GM19452 (cell line): ENCODE data around the gene KCNJ12.

Source experiments
- ATAC-seq: cut with Tn5 transposase; IDR thresholded peaks from one replicate; pipeline ENCODE4 v1.9.1; 2021; ENCODE audit not compliant: unreplicated experiment

Gene KCNJ12

DNA sequence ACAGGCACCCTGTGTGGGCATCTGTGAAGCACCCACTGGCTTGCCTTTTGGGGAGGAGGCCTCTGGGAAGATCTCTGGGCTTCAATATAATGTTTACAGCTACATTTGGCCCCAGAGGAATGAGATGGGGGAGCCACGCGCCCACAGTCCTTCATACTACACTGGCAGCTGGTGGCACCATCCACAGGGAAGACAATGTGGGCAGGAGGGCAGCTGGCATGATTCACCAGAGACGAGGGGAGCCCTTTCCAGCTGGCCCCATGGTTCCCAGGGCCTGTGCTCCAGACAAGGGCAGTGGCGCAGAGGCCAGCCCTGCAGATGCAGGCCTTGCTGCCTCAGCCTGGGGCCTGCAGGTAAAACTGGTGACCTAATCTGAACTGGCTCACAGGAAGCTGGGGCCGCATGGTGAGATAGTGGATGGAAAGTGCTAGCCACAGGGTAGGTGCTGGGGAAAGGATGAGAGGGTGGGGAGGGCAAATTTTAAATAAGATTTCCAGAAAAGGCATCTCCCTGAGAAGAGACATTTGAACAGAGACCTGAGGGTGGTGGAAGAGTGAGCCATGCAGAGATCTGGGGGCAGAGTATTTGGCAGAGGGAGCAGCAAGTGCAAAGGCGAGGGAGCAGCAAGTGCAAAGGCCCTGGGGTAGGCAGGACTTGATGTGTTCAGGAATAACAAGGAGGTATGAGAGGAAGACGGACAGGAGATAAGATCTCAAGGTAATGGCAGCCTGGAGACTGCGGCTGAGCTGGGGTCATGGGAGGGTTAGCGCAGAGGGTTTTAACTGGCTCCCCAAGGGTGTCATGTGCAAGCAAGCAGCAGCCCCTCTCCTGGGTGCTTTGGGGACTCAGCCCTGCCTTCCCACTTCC lies 12.1 kb upstream of the KCNJ12 start:
- ATAC-seq, result no peak

DNA sequence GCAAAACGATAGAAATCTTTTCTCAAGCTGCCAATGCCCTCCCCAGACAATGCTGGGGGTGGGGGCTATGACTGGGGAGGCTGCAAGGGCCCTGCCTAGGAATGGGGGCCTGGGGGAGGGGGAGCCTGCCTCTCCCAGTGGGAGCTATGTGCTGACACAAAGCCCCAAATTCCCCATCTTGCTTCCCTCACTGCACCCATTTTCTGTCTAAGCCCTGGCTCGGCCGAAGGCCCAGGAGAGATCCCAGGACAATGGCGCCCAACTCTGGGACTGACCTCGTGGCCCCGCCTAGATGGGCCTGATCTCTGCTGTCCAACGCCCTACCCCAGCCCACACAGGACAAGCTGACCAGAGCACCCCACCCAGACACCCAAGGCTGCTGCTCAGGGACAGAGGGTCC lies 11.1 kb upstream of the KCNJ12 start:
- no peak for ATAC-seq

DNA sequence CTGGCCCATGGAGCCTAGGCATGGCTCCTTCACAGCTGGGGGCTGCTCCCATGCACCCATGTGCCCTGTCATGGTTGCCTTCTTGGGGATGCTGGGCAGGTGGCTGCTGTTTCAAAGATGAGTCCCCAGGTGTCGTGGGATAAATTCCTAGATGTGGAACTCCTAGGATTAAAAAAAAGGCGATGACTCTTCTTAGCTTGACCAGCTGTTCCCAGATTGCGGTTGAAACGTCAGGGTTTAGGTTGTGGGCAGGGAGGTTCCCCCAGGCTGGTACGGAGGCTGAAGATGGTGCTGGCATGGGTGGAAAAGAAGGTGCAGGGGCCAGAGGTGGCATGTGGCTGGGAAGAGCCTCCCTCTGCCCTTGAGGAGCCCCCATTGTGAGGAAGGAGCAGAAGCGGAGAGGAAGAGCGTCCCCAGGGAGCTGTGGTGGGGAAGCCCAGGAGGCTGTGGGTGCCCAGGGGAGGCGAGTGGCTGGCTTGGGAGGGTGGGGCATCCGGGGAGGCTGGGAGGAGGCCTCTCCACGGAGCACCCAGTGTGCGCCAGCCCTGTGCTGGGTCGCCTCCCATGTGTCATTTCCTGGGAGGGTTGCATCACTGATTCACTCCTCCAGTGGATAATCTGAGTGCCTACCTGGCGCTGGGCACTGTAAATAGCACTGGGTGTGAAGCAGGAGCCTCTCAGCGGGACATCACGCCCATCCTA lies 7.5 kb upstream of the KCNJ12 start:
- ATAC-seq, result no peak

DNA sequence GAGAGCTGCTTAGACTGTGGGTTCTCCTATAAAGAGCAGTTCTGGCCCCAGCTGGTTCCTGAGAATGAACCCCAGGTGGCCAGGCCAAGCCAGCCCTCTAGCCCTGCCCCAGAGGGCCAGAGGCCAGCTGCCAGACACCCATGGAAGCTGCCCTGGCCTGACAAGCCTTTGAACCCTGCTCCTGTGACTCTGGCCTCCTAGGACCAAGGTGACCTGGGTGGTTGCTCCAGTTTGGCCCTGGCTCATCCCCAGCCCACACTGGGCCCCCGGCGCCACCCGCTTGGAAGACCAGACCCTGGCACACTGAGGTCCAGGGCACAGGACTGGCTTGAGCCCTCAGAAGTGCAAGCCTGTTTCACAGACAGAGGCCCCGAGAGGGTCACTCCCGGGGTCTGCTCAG lies 6.8 kb upstream of the KCNJ12 start:
- ATAC-seq, result no peak

DNA sequence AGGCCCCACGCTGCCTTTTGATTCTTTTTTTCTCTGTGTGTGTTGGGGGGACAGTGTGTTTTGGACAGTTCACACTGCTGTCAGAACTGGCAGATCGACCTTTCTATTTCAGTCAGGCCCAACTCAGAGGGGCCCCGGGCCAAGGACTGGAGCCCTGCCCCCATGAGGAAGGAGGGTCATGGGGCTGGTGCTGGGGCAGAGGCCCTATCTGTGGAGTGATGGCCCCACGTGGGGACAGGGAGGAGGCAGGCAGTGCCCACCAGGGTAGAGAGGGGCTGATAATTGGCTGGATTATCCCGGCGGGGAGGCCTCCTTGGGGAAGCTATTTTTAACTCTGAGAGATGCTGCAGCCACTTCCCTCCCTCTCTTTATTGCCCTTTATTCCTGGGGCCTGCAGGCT lies 5.7 kb upstream of the KCNJ12 start:
- ATAC-seq, result no peak

DNA sequence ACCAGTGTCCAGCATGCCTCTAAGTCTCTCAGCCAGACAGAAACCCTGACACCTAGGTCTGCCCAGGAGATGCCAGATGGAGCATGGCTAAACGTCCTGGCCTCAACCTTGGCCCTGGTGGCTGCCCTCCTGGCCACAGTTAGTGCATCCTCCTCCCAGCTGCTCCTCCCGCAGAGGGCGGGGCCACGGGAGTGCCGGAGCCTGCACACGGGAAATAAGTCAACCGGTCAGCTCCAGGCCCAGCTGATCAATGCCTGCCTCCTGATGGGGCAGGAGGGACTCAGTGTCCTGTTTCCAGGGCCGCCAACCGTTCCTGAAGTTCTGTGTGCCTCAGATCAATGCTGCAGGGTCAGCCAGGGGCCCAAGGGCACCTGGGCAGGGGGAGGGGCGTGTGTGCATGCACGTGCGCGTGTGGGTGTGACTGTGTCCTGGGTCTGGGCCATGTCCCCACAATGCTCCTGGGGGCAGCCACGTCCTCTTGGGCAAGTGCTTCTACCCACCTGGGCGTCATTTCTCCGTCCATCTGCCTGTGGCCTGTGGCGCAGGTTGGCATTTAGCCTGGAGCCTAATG lies 4.6 kb upstream of the KCNJ12 start:
- no peak for ATAC-seq

DNA sequence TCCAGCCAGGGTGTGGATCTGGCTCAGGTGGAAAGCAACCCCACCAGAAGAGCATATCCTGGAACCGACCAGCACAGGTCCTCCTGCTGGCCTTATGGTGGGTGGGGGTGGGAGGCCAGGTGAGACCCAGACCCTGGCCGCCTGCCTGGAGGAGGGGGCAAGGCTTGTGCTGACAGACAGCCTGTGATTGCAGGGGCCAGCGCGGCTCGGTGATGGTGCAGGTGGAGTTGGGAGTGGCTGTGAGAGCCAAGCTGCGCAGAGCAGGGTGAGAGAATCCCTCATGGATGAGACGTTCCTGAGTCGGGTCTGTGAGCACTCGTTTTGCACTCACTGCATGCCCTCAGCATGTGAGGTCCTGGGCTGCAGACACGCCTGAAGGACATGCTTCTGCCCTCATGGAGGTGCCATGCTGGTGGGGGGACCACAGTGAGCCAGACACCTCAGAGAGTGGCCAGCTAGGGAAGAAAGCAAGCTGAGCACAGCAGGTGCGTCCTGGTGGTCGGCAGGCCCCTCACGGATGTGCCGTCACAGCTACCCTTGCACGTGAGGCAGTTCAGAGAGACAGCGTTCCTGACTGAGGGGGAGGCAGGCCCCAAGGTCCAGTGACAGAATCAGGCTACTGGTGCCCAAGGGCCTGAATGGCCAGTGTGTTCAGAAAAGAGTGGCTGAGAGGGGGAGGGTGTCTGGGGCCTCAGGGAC lies 3.8 kb upstream of the KCNJ12 start:
- no peak for ATAC-seq

DNA sequence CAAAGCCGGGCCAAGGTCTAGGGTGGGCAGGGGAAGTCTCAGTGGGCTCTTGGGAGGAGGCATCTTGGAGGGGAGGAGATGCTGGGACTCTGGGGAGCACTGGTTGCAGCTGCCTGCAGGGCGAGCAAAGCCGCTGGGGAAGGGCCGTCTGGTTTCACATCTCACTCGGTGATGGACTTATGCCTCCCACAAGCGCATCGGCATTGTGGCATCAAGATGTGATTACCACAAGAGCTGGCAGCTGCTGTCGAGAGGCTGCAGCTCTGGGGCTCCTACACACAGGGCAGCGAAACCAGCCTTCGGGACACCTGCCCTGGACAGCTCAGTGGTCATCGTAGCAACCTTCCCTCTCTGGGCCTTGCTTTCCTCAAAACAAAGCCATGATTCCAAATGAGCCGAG lies 3.1 kb upstream of the KCNJ12 start:
- no peak for ATAC-seq

DNA sequence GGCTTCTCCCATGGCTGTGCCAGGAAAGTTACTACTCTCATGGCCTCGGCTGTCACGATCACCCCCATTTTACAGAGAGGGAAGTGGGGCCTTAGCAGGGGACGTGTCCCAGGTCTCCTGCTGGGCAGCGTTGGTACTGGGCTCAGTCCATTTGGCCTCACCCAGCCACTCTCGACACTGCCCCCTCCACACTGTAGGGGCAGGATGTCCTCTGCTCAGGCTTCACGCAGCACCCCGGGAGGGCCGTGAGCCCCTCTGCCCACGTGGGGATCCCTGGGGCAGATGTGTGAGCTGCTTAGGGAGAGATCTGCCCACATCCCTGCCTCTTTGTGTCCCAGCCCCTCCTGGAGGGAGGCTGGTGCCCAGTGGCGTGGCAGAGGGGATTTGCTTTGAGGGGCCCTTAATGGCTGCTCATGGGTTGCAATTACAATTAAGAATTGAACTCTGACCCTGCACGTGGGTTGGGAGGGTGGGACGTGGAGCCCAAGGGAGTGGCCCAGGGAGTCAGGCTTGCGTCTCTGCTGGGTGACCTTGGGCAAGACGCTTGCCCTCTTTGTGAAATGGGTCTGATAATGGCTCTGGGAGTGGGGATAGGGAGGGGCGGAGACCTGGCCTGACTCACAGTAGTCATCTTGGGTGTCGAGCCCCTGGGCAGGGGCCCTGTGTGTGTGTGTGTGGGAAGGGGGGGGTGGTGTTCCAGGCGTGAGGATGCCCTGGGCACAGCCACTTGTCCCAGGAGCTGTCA lies 2.3 kb upstream of the KCNJ12 start:
- no peak for ATAC-seq

DNA sequence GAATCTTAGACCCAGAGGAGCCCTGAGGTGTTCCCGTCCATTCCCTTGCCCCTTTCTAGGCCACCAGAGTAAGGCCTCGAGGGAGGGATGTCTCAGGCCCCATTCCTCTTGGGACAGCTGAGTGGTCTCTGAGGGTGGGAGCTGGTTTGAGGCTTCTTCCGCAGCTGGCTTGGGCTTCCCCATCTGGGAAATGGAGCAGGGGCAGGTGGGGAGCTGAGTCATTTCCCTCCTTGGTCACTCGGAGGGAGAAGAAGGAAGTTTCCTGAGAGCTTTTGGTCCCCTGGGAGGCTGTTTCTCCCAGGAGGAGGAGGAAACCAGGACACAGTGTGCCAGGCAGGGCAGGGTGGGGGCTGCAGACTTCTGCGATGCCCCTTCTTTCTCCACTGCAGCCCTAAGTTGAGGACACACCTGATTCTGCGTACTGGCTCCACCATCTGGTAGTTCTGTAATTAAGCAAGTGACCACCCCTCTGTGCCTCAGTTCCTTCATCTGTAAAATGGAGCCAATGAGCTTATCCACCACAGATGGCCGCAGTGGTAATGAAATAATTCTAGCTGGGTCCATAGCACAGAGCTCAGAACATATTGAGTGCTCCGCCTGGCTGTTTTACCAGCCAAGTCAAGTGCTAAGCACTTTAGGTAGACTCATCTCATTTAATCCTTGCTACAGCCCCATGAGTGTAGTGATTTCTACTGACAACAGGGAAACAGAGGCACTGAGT lies 1.6 kb upstream of the KCNJ12 start:
- ATAC-seq, result no peak

DNA sequence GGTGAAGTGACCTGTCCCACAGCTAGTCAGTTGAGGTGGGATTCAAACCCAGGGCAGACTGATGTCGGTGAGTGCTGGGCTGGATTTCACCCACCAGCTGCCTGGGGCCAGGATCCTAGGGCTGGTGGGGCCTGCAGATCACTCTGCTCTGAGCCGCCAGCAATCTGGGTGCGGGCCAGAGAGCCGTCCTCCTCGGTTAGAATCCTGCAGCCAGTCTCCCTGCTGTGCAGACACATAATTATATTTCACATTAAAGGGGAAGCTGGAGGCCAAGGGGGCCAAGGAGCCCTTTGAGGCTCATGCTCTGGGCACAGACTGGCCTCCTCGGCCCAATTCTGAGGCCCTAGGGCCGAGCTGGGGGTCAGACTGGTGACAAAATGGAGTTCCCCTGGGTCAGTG lies 996 bp upstream of the KCNJ12 start:
- no peak for ATAC-seq

DNA sequence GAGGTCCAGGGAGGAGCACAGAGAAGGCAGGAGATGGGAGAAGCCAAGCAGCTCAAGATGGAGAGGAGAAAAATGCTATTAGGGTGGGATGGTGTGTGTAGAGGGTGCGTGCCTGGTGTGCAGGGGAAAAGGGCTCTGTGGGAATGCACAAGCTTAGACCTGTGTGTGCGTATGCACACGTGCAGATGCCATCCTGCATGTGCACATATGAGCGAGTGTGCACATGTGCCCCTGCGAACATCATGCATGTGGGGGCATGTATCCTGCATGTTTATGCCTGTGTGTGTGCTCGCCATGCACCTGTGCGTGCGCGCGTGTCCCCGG lies 438 bp upstream of the KCNJ12 start:
- ATAC-seq, result no peak

DNA sequence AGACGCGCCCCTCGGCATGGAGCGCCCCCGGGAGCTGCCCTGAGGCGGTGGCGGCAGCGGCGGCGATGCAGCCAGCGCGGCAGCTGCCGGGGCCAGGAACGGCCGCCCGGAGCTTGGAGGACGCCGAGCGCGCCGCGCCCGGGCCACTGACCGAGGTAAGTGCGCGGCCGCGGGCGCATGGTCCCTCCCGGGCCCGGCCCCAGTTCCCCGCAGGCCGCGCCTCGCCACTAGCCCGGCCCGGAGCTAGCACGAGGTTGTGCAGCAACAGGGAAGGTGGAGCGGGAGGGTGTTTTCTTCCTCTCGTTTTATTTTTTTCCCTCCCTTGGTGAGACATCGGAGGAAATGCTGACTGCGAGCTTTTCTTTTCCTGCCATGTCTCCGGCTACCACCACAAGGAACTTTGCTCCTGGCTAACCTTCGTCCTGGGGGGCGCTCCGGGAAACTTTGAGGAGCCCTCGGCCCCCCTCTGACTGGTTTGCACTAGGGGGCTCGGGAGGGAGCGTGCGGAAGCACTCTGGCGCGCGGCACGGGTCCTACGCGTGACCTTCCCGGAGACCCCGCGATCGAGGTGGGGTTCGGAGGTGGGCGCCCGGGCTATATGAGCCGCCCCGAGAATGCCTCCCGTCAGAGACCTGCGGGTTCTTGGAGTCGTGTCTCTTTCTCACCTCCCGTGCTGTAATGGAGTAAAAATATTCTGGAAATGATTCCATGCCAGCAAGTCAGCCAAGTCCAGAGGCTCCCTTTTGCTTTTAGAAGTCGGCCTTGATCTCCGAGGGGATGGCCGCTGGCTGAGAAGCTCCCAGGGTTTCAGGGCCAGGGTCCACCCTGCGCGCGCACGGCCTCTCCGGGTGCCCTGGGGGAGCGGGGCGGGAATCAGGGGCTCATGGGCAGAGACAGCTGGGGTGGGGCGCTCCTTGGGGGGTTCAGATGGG lies 868 bp downstream of the KCNJ12 start:
- no peak for ATAC-seq

DNA sequence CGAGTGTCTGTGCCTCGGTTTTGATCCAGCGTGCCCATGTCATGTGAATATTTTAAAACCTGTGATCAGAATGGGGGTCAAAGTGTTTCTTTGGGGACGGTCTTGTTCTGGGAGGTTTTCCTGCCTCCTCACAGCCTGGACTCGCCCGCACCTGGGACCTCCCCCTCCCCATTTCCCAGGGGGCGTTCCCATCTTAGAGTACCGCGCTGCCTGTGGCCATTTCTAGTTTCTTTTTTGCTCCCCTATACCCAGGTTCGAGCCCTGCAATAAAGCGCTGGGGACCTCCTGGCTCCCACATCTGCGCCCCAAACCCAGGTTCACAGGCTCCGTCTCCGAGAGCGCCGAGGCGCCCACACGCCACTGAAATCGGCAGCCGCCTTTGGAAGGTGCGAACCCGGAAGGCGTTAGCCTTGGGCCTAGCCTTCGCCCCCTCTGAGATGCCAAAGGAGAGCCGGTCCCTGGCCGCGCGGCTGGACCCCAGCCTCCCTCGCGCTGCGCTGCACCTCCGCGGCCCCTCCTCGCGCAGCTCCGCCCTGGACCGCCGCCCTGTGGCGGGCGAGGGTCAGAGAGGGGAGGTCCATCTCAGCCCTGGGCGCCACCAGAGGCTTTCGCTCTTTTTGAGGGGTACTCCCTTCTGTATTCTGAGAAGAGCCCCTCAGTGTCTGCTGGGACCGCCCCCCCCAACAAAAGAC lies 1.7 kb downstream of the KCNJ12 start:
- ATAC-seq, result no peak

DNA sequence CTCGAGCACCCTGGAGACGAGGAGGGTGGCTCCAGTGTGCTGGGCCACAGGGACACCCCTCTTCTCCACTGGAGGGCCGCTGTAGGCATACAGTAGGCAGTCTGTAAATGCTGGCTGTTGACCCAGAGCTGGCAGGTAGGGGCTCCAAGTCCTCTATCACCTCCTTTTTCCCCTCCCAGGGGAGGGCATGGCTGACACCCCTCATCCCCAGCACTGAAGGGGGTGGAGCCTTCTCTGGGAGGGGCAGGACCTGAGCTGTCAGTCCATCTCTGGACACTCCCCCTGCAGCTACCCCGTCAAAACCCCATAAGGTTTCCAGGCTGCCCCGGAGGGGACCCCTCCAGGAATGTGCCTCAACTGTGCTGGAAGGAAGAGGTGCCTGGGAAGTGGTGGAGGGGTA lies 2.4 kb downstream of the KCNJ12 start:
- no peak for ATAC-seq

DNA sequence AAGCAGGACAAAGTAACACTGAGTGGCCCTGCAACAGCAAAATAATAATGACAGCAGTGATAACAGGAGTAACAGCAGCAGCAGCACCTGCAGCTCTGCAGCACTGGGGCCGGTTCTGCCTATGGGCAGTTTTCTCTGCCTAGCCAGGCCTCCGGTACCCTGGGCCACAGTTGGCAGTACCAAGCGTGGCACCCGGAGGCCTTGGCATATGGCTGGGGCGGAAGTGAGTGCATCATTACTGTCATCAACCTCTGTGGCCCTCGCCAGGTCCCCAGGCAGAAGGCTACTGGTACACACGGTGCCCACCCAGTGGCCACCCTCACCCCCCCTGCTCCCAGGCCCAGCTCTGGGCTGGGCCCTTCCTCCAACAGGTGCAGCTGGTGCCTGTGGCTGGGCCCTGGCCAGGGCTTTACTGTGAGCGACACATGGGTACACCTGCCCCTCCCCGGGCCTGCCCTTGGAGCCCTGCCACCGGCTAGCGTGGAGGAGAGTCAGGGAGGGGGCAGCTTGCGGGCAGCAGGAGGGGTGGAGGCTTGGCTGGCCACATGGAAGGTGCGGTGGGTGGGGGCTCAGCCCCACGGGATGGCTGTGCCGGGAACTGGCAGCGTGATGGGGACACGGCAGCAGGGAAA lies 3.0 kb downstream of the KCNJ12 start:
- ATAC-seq, result no peak

DNA sequence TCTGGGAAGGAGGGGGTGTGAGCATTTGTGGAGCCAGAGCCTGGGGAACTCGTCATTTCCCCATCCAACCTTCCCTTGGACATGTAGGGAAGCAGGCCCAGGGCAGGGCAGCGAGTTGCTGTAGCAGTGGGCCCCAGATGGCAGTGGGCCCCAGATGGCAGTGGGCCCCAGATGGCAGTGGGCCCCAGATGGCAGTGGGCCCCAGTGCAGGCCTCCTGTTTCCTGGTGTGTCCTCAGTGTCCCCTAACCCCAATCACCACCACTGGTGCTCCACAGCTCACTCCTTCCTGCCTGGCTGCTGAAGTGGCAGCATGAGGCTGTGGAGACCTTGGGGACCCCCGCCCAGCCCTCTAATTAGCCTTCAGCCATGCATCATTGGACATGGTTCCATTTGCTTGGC lies 4.5 kb downstream of the KCNJ12 start:
- ATAC-seq, result no peak

DNA sequence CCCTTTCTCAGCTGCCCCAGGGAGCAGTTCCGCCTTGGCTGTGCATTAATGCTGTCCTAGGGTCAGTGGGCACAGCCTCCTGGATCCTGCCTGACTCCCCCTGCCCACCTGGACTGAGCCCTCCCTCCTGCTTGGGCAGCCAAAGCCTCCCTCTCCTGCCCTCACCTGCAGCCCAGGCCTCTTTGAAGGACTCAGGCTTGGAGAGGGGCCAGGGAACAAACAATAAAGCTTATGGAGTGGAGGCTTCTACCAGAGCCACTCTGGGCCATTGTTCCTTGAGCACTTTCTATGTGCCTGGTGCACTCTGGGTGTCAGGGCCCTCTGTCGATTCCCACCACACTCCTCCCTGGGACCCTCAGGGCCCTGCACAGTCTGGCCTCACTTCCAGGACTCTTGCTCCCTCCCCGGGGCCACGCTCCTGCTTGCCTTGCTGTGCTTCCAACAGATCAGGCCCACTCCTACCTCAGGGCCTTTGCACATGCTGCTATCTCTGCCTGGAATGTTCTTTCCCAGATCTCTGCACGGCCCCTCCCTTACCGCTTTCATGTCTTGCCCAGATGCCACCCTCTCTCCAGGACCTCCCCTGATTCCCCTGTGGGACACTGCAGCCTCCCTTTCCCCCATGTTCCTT lies 5.0 kb downstream of the KCNJ12 start:
- ATAC-seq, result no peak
